HEK293T (cell line): ENCODE results near the gene FOXD4L1.
"Not testable (repeated sequence)": the region's sequence is repeated elsewhere in the genome, so short reads cannot be mapped to it uniquely, and the experiment has no call there.

Source experiments
- BHLHE40 ChIP-seq: fragments of 450-650 bp; IDR thresholded peaks from 2 replicates; pipeline ENCODE4 v1.6.1; 2016; ENCODE audit warnings: mild to moderate bottlenecking, moderate library complexity, borderline replicate concordance
- CTBP1 ChIP-seq: fragments of 450-650 bp; IDR thresholded peaks from 2 replicates; pipeline ENCODE4 v1.6.1; 2016; ENCODE audit warnings: borderline replicate concordance
- FOXK2 ChIP-seq: fragments of 450-650 bp; IDR thresholded peaks from 2 replicates; pipeline ENCODE4 v1.6.1; 2016; ENCODE audit warnings: mild to moderate bottlenecking
- PKNOX1 ChIP-seq: fragments of 450-650 bp; IDR thresholded peaks from 2 replicates; pipeline ENCODE4 v1.6.1; 2016

- not testable (repeated sequence) for TF ChIP-seq FOXK2, BHLHE40, PKNOX1, CTBP1
These were observed 38.1 kb downstream of the FOXD4L1 start for GRCh38 chr2:113536573-113536972.
